Natural killer cell (primary cell): Measurements from ENCODE around the gene CDR2. TPM values are rescaled to one million over a fixed set of nuclear protein-coding genes. Genes with fewer than 3 reads are reported as not detected.
A peak's percentile ranks its signal among the peaks of the same experiment; 100 is the strongest.

Source experiments
- ATAC-seq, 3 donors: fragments of 150-1000 bp in 2 of 3; fragments of 200-7000 bp in 1 of 3; cut with Tn5 transposase; 1 replicate in 1 of 3; 2 replicates in 2 of 3; pipeline ENCODE4 v1.10.0; 2021; ENCODE audit warnings: mild to moderate bottlenecking in 2 of 3, moderate library complexity in 2 of 3
- DNase-seq, 2 donors: peaks; one replicate each; pipeline versions ENCODE4 v3.0.0 to v3.0.0-alpha.2; 2013 to 2021; ENCODE audit warnings: mixed read lengths in 1 of 2
- H3K27ac ChIP-seq: one replicate; pipeline ENCODE4 v1.5.1; 2013; ENCODE audit warnings: mild to moderate bottlenecking, low read length
- H3K27me3 ChIP-seq: one replicate; pipeline ENCODE4 v1.6.1; 2013; ENCODE audit warnings: low read length; ENCODE audit not compliant: control insufficient read depth, insufficient read depth
- H3K36me3 ChIP-seq: one replicate; pipeline ENCODE4 v1.6.1; 2013; ENCODE audit warnings: low read length; ENCODE audit not compliant: control insufficient read depth, insufficient read depth
- H3K4me1 ChIP-seq: one replicate; pipeline ENCODE4 v1.6.1; 2013; ENCODE audit warnings: low read length; ENCODE audit not compliant: control insufficient read depth, insufficient read depth
- H3K4me3 ChIP-seq: one replicate; pipeline ENCODE4 v1.5.1; 2013; ENCODE audit warnings: low read length
- H3K9me3 ChIP-seq: one replicate; pipeline ENCODE4 v1.6.1; 2013; ENCODE audit warnings: low read length; ENCODE audit not compliant: control insufficient read depth, insufficient read depth
- H3K27ac Mint-ChIP-seq, 2 donors: one replicate each; pipeline ENCODE4 v1.8.0; 2022; ENCODE audit warnings: mild to moderate bottlenecking in 2 of 2, mixed read lengths in 2 of 2, moderate library complexity in 1 of 2
- H3K27me3 Mint-ChIP-seq, 2 donors: one replicate each; pipeline ENCODE4 v1.8.0; 2022; ENCODE audit warnings: low read depth in 2 of 2, mixed read lengths in 2 of 2
- H3K36me3 Mint-ChIP-seq: one replicate; pipeline ENCODE4 v1.8.0; 2022; ENCODE audit warnings: mixed read lengths
- H3K4me1 Mint-ChIP-seq, 2 donors: one replicate each; pipeline ENCODE4 v1.8.0; 2022; ENCODE audit warnings: mixed read lengths in 2 of 2
- H3K4me3 Mint-ChIP-seq: one replicate; pipeline ENCODE4 v1.8.0; 2022; ENCODE audit warnings: mild to moderate bottlenecking, moderate library complexity, mixed read lengths
- H3K9me3 Mint-ChIP-seq, 2 donors: one replicate each; pipeline ENCODE4 v1.8.0; 2022; ENCODE audit warnings: mixed read lengths in 2 of 2
- WGBS: methylation state at CpG from one replicate; pipeline ENCODE4 v1.1.7; 2013; ENCODE audit warnings: missing lambda C conversion rate; ENCODE audit not compliant: insufficient coverage; 5-methylcytosine and 5-hydroxymethylcytosine counted together
- intact Hi-C: fragments of 100-400 bp; cut with micrococcal nuclease; formaldehyde crosslinking; loops from one replicate; pipeline ENCODE4 v1.14.2; 2022
- total RNA-seq, 4 donors: library from RNA; stranded (reverse); fragments of 120-200 nt in 1 of 4; gene quantifications; one replicate each; pipeline versions ENCODE4 v1.2.3 to v1.2.4, GENCODE V29; 2013 to 2022
- TF ChIP-seq, protein P1 (sequence below): fragments of 200-600 bp; IDR thresholded peaks from one replicate; pipeline ENCODE4 v1.8.0; 2022; ENCODE audit warnings: antibody characterized with exemption

CDR2 gene
- total RNA-seq, 3 donors from 2014 or later (not counting 1 experiment from before 2014, with no cell fraction given) = 11.2 to 24.3 (median 19.4) TPM

DNA sequence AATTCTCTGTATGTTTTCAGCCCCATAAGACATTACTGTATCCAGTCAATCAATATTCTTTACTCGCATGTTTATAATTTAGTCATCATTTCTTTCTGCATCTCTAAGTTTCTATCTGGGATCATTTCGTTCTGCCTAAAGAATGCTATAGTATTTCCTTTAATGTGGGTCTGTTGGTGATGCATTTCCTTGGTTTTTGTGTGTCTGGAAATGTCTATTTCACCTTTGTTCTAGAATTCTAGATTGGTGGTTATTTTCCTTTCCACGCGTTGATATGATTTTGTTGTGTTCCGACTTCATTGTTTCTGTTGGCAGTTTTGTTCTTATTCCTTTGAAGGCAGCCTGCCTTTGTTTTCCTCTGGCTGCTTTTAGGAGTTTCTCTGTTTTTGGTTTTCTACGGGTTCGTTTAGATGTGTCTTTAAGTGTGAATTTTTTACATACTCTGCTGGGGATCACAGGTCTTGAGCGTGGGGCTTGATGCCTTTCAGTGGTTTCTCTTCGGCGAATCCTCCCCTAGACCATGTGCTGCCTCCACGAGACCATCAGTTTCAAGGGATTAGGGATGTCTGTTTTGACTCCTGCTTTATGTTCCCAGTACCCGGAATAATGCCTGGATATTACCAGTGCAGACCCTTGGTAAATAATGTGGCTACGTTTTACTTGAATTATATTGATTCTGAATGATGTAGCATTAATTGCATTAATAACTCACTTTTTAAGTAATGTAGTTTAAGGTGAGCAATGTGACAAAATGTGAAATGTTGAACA is 53.7 kb downstream of the CDR2 start:
- no peak for DNase-seq
- peaks cover 9% of the 10 kb centered on the region for H3K36me3 Mint-ChIP-seq
- Histone ChIP-seq H3K4me1 (no peaks in the 10 kb centered on the region), H3K27me3 (no peaks in the 10 kb centered on the region), H3K4me3 (no peak overlapping the region), H3K9me3 (no peaks in the 10 kb centered on the region), H3K36me3 (peaks cover 74% of the 10 kb centered on the region), H3K27ac (no peak overlapping the region)
- no peaks in the 10 kb centered on the region for H3K27me3 Mint-ChIP-seq
- H3K4me1 Mint-ChIP-seq = peaks cover 5 to 6% of the 10 kb centered on the region in 2 donors
- TF ChIP-seq, protein P1, sequence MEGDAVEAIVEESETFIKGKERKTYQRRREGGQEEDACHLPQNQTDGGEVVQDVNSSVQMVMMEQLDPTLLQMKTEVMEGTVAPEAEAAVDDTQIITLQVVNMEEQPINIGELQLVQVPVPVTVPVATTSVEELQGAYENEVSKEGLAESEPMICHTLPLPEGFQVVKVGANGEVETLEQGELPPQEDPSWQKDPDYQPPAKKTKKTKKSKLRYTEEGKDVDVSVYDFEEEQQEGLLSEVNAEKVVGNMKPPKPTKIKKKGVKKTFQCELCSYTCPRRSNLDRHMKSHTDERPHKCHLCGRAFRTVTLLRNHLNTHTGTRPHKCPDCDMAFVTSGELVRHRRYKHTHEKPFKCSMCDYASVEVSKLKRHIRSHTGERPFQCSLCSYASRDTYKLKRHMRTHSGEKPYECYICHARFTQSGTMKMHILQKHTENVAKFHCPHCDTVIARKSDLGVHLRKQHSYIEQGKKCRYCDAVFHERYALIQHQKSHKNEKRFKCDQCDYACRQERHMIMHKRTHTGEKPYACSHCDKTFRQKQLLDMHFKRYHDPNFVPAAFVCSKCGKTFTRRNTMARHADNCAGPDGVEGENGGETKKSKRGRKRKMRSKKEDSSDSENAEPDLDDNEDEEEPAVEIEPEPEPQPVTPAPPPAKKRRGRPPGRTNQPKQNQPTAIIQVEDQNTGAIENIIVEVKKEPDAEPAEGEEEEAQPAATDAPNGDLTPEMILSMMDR = no peak
- no peak for ATAC-seq
- 91% methylated on average over 13 of the region's 13 CpGs for WGBS
- intact Hi-C loops = no loop called here
- no peaks in the 10 kb centered on the region for H3K9me3 Mint-ChIP-seq
- H3K4me3 Mint-ChIP-seq = no peak overlapping the region
- no peak overlapping the region for H3K27ac Mint-ChIP-seq

DNA sequence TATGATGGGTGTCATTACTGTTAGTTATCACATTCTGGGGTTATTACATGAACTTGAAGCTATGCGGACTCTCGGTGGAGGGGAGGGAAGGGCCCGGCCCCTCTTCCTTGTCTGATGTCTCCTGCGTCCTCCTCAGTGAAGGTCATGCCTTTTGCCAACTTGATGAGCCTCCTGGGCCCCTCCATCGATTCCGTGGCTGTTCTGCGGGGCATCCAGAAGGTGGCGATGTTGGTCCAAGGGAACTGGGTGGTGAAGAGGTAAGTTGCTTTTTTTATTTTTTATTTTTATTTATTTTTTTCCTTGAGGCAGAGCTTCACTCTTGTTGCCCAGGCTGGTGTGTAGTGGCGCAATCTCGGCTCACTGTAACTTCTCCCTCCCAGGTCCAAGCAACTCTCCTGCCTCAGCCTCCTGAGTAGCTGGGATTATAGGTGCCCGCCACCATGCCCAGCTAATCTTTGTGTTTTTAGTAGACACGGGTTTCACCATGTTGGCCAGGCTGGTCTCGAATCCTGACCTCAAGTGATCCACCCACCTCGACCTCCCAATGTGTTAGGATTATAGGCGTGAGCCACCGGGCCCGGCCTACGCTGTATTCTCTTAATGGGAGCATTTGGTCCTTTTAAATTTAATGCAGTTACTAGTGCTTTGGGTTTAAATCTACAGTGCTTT is 55.6 kb downstream of the CDR2 start:
- Histone ChIP-seq H3K4me1 (no peaks in the 10 kb centered on the region), H3K9me3 (no peaks in the 10 kb centered on the region), H3K36me3 (peaks cover 66% of the 10 kb centered on the region), H3K27ac (no peak overlapping the region), H3K4me3 (no peak overlapping the region), H3K27me3 (no peaks in the 10 kb centered on the region)
- no peaks in the 10 kb centered on the region for H3K27me3 Mint-ChIP-seq
- ATAC-seq (peak in 2 of 3 donors; percentile 45 to 53), DNase-seq (peak; percentile 43 to 73)
- no peak overlapping the region for H3K4me3 Mint-ChIP-seq
- H3K4me1 Mint-ChIP-seq = peaks cover 5 to 6% of the 10 kb centered on the region in 2 donors
- TF ChIP-seq, protein P1 = peak; percentile 69
- H3K9me3 Mint-ChIP-seq = no peaks in the 10 kb centered on the region
- WGBS = 95% methylated on average over 14 of the region's 18 CpGs
- intact Hi-C loops = no loop called here
- peaks cover 9% of the 10 kb centered on the region for H3K36me3 Mint-ChIP-seq
- no peak overlapping the region for H3K27ac Mint-ChIP-seq

DNA sequence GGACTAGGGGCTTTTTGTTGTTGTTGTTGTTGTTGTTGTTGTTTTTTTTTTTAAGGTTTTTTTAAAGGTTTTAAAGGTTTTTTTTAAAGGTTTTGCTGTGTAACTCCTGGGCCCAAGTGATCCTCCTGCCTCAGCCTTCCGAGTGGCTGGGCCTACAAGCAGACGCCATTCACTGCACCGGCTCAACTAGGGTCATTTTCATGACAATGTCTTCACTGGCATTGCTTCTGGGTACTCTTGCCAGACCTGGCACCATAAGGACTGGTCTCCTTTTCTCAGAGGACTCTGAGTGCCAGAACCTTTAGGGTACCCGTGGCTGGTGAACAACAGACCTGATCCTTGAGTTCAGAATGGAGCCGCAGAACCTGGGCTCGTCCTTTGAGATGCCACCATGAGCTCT is 56.8 kb downstream of the CDR2 start:
- 98% methylated on average over 6 of the region's 6 CpGs for WGBS

More for the DNA sequence above, 56.8 kb downstream of the CDR2 start:
- Mint-ChIP-seq H3K27ac (peak overlapping the region in 1 of 2 donors; percentile 23), H3K4me3 (no peak overlapping the region), H3K36me3 (peaks cover 9% of the 10 kb centered on the region), H3K27me3 (no peaks in the 10 kb centered on the region), H3K4me1 (peaks cover 5 to 6% of the 10 kb centered on the region in 2 donors), H3K9me3 (no peaks in the 10 kb centered on the region)
- H3K27ac ChIP-seq = no peak overlapping the region
- peaks cover 68% of the 10 kb centered on the region for H3K36me3 ChIP-seq
- ATAC-seq = no peak
- H3K4me3 ChIP-seq = no peak overlapping the region
- DNase-seq = no peak
- H3K27me3 ChIP-seq = no peaks in the 10 kb centered on the region
- no peaks in the 10 kb centered on the region for H3K9me3 ChIP-seq
- intact Hi-C loops = no loop called here
- TF ChIP-seq, protein P1 = no peak
- no peaks in the 10 kb centered on the region for H3K4me1 ChIP-seq
